Muscle layer of colon (tissue), 2 donors: ENCODE data around the gene PMP22.

Experiments
- H3K27ac ChIP-seq: one replicate; pipeline ENCODE4 v1.7.0; 2013; ENCODE audit warnings: low read depth, mild to moderate bottlenecking, low read length, moderate library complexity
- H3K27me3 ChIP-seq, 2 donors: one replicate each; pipeline ENCODE4 v1.7.0; 2013; ENCODE audit warnings: low read length in 2 of 2, mild to moderate bottlenecking in 2 of 2; ENCODE audit not compliant: insufficient read depth in 2 of 2, control insufficient read depth in 1 of 2
- H3K36me3 ChIP-seq: one replicate; pipeline ENCODE4 v1.7.0; 2013; ENCODE audit warnings: mild to moderate bottlenecking, low read length; ENCODE audit not compliant: insufficient read depth
- H3K4me1 ChIP-seq: one replicate; pipeline ENCODE4 v1.7.0; 2013; ENCODE audit warnings: mild to moderate bottlenecking, low read length; ENCODE audit not compliant: insufficient read depth
- H3K4me3 ChIP-seq, 2 donors: one replicate each; pipeline ENCODE4 v1.7.0; 2013; ENCODE audit warnings: low read length in 2 of 2, low read depth in 1 of 2, mild to moderate bottlenecking in 1 of 2, moderate library complexity in 1 of 2
- H3K9ac ChIP-seq: one replicate; pipeline ENCODE4 v1.7.0; 2013; ENCODE audit warnings: low read length
- H3K9me3 ChIP-seq: one replicate; pipeline ENCODE4 v1.7.0; 2013; ENCODE audit warnings: mild to moderate bottlenecking, low read length
- donor health status: abdominal sarcoma.
- donor health status: Adenocarcinoma of cecum.

PMP22 gene

DNA sequence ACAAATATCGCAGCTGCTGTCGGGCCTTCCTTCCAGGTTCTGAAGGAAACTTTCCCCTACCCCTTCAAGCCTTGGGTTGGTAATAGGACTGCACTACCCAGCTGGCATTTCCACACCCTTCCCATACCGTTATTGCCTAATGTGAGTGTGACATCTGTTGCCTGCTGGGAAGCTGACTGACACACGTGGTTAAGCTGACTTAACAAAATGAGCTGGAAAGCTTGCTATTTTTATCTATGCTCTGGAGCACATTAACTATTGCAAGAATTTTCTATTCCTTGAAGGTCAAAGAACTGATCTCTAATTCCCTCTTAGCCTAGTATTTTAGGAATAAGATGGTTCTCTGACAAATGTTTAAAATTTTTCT lies 79.5 kb downstream of the PMP22 start:
- Histone ChIP-seq H3K9me3 (no peaks in the 10 kb centered on the region), H3K4me3 (no peak overlapping the region), H3K27ac (no peak overlapping the region), H3K4me1 (no peaks in the 10 kb centered on the region), H3K36me3 (no peaks in the 10 kb centered on the region), H3K9ac (no peak overlapping the region), H3K27me3 (no peaks in the 10 kb centered on the region)

DNA sequence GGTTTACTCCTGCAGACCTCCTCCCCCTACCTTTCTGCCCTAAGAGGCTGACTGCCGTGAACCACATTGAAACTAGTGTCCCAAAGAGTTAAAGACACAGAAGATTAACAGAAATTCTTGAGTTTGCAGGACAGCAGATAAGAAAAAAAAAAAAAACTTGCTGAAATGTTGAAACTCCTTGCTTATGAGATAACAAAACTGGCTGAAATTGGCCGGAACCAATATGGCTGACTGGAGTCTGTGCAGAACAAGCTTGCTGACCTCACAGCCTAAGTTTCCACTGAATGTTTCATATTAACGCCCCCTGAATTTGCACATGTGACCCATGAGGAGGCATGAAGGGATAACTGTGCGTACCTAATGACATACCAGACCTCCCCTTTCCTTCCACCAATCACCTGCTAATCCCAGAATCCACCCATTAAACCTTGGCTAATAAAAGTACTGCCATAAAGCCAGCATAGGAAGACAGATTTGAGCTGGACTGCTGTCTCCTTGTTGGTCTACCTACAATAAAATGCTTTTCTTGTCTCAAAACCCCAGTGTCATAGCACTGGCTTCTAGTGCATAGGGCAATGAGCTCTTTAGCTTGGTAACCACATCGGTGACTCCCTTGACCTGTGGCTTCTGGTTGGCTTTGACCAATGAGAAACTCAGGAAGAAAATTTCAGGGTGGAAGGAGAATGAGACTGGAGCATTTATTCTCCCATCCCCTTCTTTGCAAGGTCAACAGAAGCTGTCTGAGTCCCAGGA lies 80.1 kb downstream of the PMP22 start:
- H3K27me3 ChIP-seq, result no peaks in the 10 kb centered on the region
- H3K36me3 ChIP-seq, result no peaks in the 10 kb centered on the region
- H3K9ac ChIP-seq, result no peak overlapping the region
- H3K4me3 ChIP-seq, result no peak overlapping the region
- no peaks in the 10 kb centered on the region for H3K9me3 ChIP-seq
- H3K4me1 ChIP-seq, result no peaks in the 10 kb centered on the region
- H3K27ac ChIP-seq, result no peak overlapping the region

DNA sequence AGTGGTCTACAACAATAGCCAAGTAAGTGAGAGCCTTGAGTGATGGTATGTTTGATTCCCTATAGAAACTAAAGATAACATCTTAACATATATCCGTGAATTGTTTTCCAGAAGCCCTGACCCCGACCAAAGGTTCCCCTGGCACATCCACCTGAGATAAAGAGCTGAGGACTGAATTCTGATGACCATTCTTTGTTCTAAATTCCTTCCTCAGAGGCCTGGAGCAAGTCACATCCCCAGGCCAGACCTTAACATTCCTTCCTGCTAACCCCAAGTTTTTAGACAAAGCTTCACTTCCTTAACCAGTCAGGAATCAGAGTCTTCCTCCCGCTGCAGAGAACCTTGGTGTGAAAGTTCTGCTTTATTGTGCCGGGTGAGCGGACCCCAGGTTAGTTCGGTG lies 83.3 kb downstream of the PMP22 start:
- no peaks in the 10 kb centered on the region for H3K9me3 ChIP-seq

GRCh38 chr17:15181333-15181732 lies 83.8 kb downstream of the PMP22 start:
- Histone ChIP-seq H3K27me3 (no peaks in the 10 kb centered on the region), H3K4me3 (no peak overlapping the region), H3K27ac (no peak overlapping the region), H3K36me3 (no peaks in the 10 kb centered on the region), H3K4me1 (no peaks in the 10 kb centered on the region), H3K9me3 (no peaks in the 10 kb centered on the region), H3K9ac (no peak overlapping the region)

More for the DNA sequence above, 83.3 kb downstream of the PMP22 start:
- no peaks in the 10 kb centered on the region for H3K27me3 ChIP-seq
- no peaks in the 10 kb centered on the region for H3K36me3 ChIP-seq
- no peak overlapping the region for H3K27ac ChIP-seq
- no peak overlapping the region for H3K4me3 ChIP-seq
- no peaks in the 10 kb centered on the region for H3K4me1 ChIP-seq
- no peak overlapping the region for H3K9ac ChIP-seq

DNA sequence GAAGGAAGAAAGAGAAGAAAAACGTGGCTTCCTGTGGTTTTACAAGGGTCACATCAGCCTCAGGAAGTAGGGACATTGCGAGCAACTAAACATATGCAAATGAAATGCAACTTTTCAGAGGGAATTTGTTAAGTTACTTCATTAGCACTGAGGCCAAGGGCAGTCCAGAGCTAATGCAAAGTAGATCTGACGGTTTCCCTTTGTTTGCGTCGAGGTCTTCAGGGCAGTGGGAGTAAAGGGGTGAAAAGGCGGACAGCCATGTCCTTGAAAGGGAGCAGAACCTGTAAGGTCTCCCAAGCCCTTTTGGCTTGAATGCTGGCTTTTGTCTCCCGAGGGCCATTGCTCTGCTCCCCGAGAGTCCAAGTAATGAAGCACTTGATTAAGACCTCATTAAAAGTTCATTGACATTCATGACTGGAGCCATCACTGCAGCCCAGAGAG lies 85.0 kb downstream of the PMP22 start:
- H3K36me3 ChIP-seq, result no peaks in the 10 kb centered on the region
- H3K9me3 ChIP-seq, result no peaks in the 10 kb centered on the region
- H3K27me3 ChIP-seq, result no peaks in the 10 kb centered on the region
- H3K4me3 ChIP-seq, result no peak overlapping the region
- H3K4me1 ChIP-seq, result no peaks in the 10 kb centered on the region
- no peak overlapping the region for H3K9ac ChIP-seq
- H3K27ac ChIP-seq, result no peak overlapping the region
